CD4-positive, CD25-positive, alpha-beta regulatory T cell (primary cell): Measurements from ENCODE around the gene SIRT3. TPM values are rescaled to one million over a fixed set of nuclear protein-coding genes. Genes with fewer than 3 reads are reported as not detected.

Source experiments
- ATAC-seq, 2 donors: fragments of 150-1000 bp; cut with Tn5 transposase; one replicate each; pipeline ENCODE4 v1.10.0; 2021; ENCODE audit warnings: low read depth in 2 of 2, moderate number of reproducible peaks in 2 of 2, moderate library complexity in 1 of 2
- DNase-seq, 3 donors: peaks; one replicate each; pipeline versions ENCODE4 v3.0.0 to v3.0.0-alpha.2; 2012 to 2022; ENCODE audit warnings: mixed read lengths in 1 of 3
- H3K27ac ChIP-seq: one replicate; pipeline ENCODE4 v1.7.0; 2013; ENCODE audit warnings: mild to moderate bottlenecking, low read length; ENCODE audit not compliant: insufficient read depth, poor library complexity, severe bottlenecking
- H3K27me3 ChIP-seq: one replicate; pipeline ENCODE4 v1.7.0; 2013; ENCODE audit warnings: low read length; ENCODE audit not compliant: control insufficient read depth, insufficient read depth
- H3K36me3 ChIP-seq: one replicate; pipeline ENCODE4 v1.7.0; 2013; ENCODE audit warnings: mild to moderate bottlenecking, low read length, moderate library complexity; ENCODE audit not compliant: control insufficient read depth, insufficient read depth
- H3K4me1 ChIP-seq: 2 replicates; pipeline ENCODE4 v1.7.0; 2013; ENCODE audit warnings: mild to moderate bottlenecking, low read length; ENCODE audit not compliant: insufficient read depth, control insufficient read depth, poor library complexity, severe bottlenecking
- H3K4me3 ChIP-seq: one replicate; pipeline ENCODE4 v1.7.0; 2013; ENCODE audit warnings: low read depth, mild to moderate bottlenecking, low read length, moderate library complexity
- H3K9me3 ChIP-seq, 2 experiments: 1 replicate in 1 of 2; 2 replicates in 1 of 2; pipeline ENCODE4 v1.7.0; 2013; ENCODE audit warnings: low read length in 2 of 2, mild to moderate bottlenecking in 1 of 2, moderate library complexity in 1 of 2; ENCODE audit not compliant: control insufficient read depth in 2 of 2
- H3K27ac Mint-ChIP-seq, 3 donors: one replicate each; pipeline ENCODE4 v1.8.0; 2020 to 2022; ENCODE audit warnings: mild to moderate bottlenecking in 3 of 3, mixed read lengths in 3 of 3, moderate library complexity in 2 of 3
- H3K27me3 Mint-ChIP-seq: one replicate; pipeline ENCODE4 v1.8.0; 2022; ENCODE audit warnings: mild to moderate bottlenecking, mixed read lengths
- H3K36me3 Mint-ChIP-seq: one replicate; pipeline ENCODE4 v1.8.0; 2020; ENCODE audit warnings: mixed read lengths
- H3K4me1 Mint-ChIP-seq, 4 donors: one replicate each; pipeline ENCODE4 v1.8.0; 2020 to 2022; ENCODE audit warnings: mixed read lengths in 4 of 4, mild to moderate bottlenecking in 1 of 4
- H3K4me3 Mint-ChIP-seq, 4 donors: one replicate each; pipeline ENCODE4 v1.8.0; 2020 to 2022; ENCODE audit warnings: mild to moderate bottlenecking in 4 of 4, mixed read lengths in 4 of 4, moderate library complexity in 3 of 4
- H3K9me3 Mint-ChIP-seq, 7 donors: one replicate each; pipeline ENCODE4 v1.8.0; 2020 to 2022; ENCODE audit warnings: mixed read lengths in 7 of 7, mild to moderate bottlenecking in 3 of 7, moderate library complexity in 2 of 7
- polyA plus RNA-seq, 4 donors: library from polyadenylated mRNA; unstranded; fragments of 300-500 nt; fragmentation: Illumina TruSeq; gene quantifications; one replicate each; pipeline ENCODE4 v1.2.3, GENCODE V29; 2021
- total RNA-seq: library from RNA; stranded (reverse); gene quantifications from one replicate; pipeline ENCODE4 v1.2.3, GENCODE V29; 2022

SIRT3 gene
- total and polyA plus RNA-seq, 5 donors from 2014 or later = 6.9 to 14.2 (median 11.6) TPM

DNA sequence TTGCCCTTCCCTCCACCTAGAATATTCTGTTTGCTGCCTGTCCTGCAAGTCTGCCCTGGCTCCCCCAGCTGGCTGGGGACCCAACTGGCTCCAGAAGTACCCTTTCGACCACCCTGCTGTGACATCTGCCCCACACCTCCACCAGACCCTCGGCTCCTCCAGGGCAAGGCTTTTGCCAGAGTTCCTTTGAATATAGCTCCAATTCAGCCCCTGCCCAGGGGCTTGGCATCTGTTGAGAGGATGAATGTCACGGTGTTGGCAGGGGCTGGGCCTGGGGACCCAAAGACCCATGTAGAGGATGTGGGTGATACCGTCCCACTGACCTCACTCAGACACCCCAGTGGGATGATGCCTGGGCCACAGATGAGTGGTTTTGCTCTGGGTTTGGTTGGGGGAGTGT, 46.0 kb upstream of the SIRT3 start:
- Histone ChIP-seq H3K27me3 (peaks cover 16% of the 10 kb centered on the region), H3K36me3 (no peaks in the 10 kb centered on the region), H3K4me1 (peaks cover 54% of the 10 kb centered on the region), H3K27ac (no peak overlapping the region), H3K9me3 (no peaks in the 10 kb centered on the region), H3K4me3 (no peak overlapping the region)
- DNase-seq = no peak
- H3K36me3 Mint-ChIP-seq = peaks cover 4% of the 10 kb centered on the region
- no peak for ATAC-seq
- H3K9me3 Mint-ChIP-seq = no peaks in the 10 kb centered on the region
- peak overlapping the region; percentile 59 to 90 (median 79) for H3K4me3 Mint-ChIP-seq
- no peak overlapping the region for H3K27ac Mint-ChIP-seq
- peaks cover 0 to 63% (median 15%) of the 10 kb centered on the region in 4 donors for H3K4me1 Mint-ChIP-seq
- H3K27me3 Mint-ChIP-seq = peaks cover 67% of the 10 kb centered on the region

- ATAC-seq = no peak
- Mint-ChIP-seq H3K4me1 (peaks cover 2 to 62% (median 12%) of the 10 kb centered on the region in 4 donors), H3K27ac (no peak overlapping the region), H3K36me3 (peaks cover 6% of the 10 kb centered on the region), H3K27me3 (peaks cover 67% of the 10 kb centered on the region), H3K4me3 (peak overlapping the region; percentile 68 to 90 (median 82)), H3K9me3 (peaks cover 0 to under 1% (median 0%) of the 10 kb centered on the region in 7 donors)
- Histone ChIP-seq H3K4me3 (peak overlapping the region; percentile 7), H3K4me1 (peaks cover 50% of the 10 kb centered on the region), H3K36me3 (no peaks in the 10 kb centered on the region), H3K9me3 (no peaks in the 10 kb centered on the region), H3K27me3 (peaks cover 16% of the 10 kb centered on the region), H3K27ac (no peak overlapping the region)
- no peak for DNase-seq
Measured at GRCh38 chr11:281486-282161, 45.5 kb upstream of the SIRT3 start.

DNA sequence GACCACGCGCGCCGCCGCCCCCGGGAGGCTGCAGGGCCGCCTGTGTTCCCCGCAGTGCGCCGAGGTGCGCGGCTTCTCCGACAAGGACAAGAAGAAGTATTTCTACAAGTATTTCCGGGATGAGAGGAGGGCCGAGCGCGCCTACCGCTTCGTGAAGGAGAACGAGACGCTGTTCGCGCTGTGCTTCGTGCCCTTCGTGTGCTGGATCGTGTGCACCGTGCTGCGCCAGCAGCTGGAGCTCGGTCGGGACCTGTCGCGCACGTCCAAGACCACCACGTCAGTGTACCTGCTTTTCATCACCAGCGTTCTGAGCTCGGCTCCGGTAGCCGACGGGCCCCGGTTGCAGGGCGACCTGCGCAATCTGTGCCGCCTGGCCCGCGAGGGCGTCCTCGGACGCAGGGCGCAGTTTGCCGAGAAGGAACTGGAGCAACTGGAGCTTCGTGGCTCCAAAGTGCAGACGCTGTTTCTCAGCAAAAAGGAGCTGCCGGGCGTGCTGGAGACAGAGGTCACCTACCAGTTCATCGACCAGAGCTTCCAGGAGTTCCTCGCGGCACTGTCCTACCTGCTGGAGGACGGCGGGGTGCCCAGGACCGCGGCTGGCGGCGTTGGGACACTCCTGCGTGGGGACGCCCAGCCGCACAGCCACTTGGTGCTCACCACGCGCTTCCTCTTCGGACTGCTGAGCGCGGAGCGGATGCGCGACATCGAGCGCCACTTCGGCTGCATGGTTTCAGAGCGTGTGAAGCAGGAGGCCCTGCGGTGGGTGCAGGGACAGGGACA, 44.8 kb upstream of the SIRT3 start:
- Histone ChIP-seq H3K4me3 (peak overlapping the region; percentile 37), H3K9me3 (no peaks in the 10 kb centered on the region), H3K36me3 (no peaks in the 10 kb centered on the region), H3K4me1 (peaks cover 48% of the 10 kb centered on the region), H3K27me3 (peaks cover 16% of the 10 kb centered on the region), H3K27ac (no peak overlapping the region)
- DNase-seq (peak in 2 of 3 donors; percentile 44 to 56), ATAC-seq (peak; percentile 42 to 54)
- peaks cover 67% of the 10 kb centered on the region for H3K27me3 Mint-ChIP-seq
- H3K4me3 Mint-ChIP-seq = peak overlapping the region; percentile 68 to 90 (median 82)
- peaks cover 5 to 60% (median 12%) of the 10 kb centered on the region in 4 donors for H3K4me1 Mint-ChIP-seq
- peaks cover 14% of the 10 kb centered on the region for H3K36me3 Mint-ChIP-seq
- H3K9me3 Mint-ChIP-seq = peaks cover 0 to 1% (median 0%) of the 10 kb centered on the region in 7 donors
- peak overlapping the region in 1 of 3 donors; percentile 14 for H3K27ac Mint-ChIP-seq

GRCh38 chr11:279966-280705, 44.0 kb upstream of the SIRT3 start:
- no peaks in the 10 kb centered on the region for H3K36me3 ChIP-seq
- no peaks in the 10 kb centered on the region for H3K9me3 ChIP-seq
- DNase-seq (peak in 2 of 3 donors; percentile 39 to 51), ATAC-seq (peak; percentile 36 to 46)
- no peak overlapping the region for H3K4me3 ChIP-seq
- peaks cover 63% of the 10 kb centered on the region for H3K27me3 Mint-ChIP-seq
- peaks cover 14% of the 10 kb centered on the region for H3K36me3 Mint-ChIP-seq
- H3K27ac ChIP-seq = no peak overlapping the region
- peaks cover 48% of the 10 kb centered on the region for H3K4me1 ChIP-seq
- peak overlapping the region in 3 of 4 donors; percentile 73 to 90 (median 90) for H3K4me3 Mint-ChIP-seq
- peaks cover 5 to 55% (median 13%) of the 10 kb centered on the region in 4 donors for H3K4me1 Mint-ChIP-seq
- peaks cover 0 to 1% (median 0%) of the 10 kb centered on the region in 7 donors for H3K9me3 Mint-ChIP-seq
- no peak overlapping the region for H3K27ac Mint-ChIP-seq
- peaks cover 16% of the 10 kb centered on the region for H3K27me3 ChIP-seq

DNA sequence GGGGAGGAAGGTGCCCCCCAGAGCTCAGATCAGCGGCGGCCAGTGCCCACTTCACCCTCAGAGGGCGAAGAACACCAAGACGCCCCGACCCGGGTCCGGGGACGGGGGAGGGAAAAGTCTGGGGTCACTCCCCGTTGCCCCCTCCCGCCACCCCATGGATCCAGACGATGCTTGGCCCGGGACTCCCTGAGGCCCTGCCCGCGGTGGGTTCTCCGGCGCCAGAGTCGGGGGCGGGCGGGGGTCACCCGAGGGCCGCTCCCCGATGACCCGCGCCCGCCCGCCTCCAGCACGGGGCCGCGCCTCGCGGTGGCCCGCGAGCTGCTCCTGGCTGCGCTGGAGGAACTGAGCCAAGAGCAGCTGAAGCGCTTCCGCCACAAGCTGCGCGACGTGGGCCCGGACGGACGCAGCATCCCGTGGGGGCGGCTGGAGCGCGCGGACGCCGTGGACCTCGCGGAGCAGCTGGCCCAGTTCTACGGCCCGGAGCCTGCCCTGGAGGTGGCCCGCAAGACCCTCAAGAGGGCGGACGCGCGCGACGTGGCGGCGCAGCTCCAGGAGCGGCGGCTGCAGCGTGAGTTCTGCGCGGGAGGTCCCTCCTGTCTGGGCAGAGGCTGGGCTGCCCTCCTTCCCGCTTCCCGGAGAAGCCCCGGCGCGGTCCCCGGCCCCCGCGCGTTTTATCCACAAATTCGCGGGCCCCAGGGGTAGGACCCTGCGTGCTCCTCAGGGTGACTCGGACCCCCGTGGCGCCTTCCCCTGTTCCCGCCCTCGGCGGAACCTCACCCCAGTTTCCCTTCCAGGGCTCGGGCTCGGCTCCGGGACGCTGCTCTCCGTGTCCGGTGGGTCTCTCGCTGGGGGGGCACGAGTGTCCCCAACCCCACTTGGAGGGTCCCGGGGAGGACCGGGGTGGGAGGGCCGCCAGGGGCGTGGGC, 43.2 kb upstream of the SIRT3 start:
- no peak overlapping the region for H3K27ac Mint-ChIP-seq
- H3K4me1 ChIP-seq = peaks cover 48% of the 10 kb centered on the region

DNA sequence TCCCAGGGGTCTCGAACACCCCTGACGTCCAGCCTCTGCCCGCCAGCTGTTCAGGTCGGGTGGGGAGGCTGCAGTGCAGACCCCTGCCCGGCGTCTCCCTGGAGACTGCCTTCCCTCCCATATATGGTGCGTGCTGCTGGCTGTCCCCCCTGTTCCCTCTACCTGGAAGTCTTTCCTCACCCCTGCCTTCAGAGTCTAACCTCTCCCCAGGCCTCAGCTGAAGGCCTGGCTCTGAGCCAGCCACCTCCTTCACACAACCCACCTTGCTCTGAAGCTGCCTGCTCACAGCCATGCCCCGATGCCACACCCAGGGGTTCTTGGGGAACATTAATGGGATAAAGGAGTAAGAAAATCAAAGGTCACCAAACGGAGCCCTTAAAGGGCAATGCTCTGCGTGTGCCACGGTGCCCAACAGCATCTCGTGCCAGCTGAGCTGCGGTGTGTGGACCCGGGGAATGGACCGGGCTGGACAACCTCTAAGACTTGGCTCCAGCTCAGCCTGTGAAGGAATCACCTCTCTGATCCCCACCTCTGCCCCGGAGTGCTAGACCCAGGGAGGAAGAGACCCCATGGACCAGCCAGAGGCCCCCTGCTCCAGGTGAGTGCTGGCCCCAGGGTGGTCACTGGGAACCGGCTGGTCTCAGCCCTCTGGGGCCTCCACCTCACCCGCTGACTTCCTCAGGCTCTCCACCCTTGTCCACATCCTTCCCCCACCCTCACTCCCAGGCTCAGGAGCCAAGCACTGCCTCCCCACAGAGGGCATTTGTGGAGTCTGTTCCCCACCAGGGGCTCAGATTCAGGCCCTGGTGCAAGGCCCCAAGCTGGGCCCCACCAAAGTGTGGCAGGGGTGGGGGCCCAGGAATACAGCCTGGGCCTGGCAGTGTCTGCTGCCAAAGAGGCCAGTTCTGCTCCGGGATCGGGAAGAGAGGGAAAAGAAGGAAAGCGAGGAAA, 42.1 kb upstream of the SIRT3 start, which contains the start of gene NLRP6:
Gene NLRP6, plus strand, starts transcription at position 407 of the 951 bp plus-strand sequence. Its CDS starts 163 bp downstream, at position 570.
- Mint-ChIP-seq H3K4me1 (peaks cover 5 to 47% (median 14%) of the 10 kb centered on the region in 4 donors), H3K9me3 (peaks cover 0 to 1% (median 0%) of the 10 kb centered on the region in 7 donors), H3K4me3 (peak within 1 kb of the TSS; percentile 39 to 71 (median 62)), H3K27ac (peak within 1 kb of the TSS in 1 of 3 donors; percentile 23), H3K36me3 (peaks cover 14% of the 10 kb centered on the region), H3K27me3 (peaks cover 60% of the 10 kb centered on the region)
- DNase-seq (no peak), ATAC-seq (no peak)
- H3K9me3 ChIP-seq = no peaks in the 10 kb centered on the region
- H3K27me3 ChIP-seq = peaks cover 16% of the 10 kb centered on the region
- H3K36me3 ChIP-seq = no peaks in the 10 kb centered on the region
- H3K4me1 ChIP-seq = peaks cover 48% of the 10 kb centered on the region
- H3K4me3 ChIP-seq = no peak within 1 kb of the TSS
- no peak within 1 kb of the TSS for H3K27ac ChIP-seq

More for the DNA sequence above, 43.2 kb upstream of the SIRT3 start:
- H3K9me3 ChIP-seq = no peaks in the 10 kb centered on the region
- H3K9me3 Mint-ChIP-seq = peaks cover 0 to 1% (median 0%) of the 10 kb centered on the region in 7 donors
- no peak overlapping the region for H3K27ac ChIP-seq
- H3K27me3 ChIP-seq = peaks cover 16% of the 10 kb centered on the region
- no peak overlapping the region for H3K4me3 ChIP-seq
- H3K4me1 Mint-ChIP-seq = peaks cover 5 to 53% (median 15%) of the 10 kb centered on the region in 4 donors
- no peaks in the 10 kb centered on the region for H3K36me3 ChIP-seq
- peaks cover 63% of the 10 kb centered on the region for H3K27me3 Mint-ChIP-seq
- ATAC-seq (peak in 1 of 2 donors; percentile 29), DNase-seq (no peak)
- peak overlapping the region in 3 of 4 donors; percentile 59 to 73 (median 71) for H3K4me3 Mint-ChIP-seq
- H3K36me3 Mint-ChIP-seq = peaks cover 14% of the 10 kb centered on the region
